Prostate gland (tissue), 2 donors: ENCODE measurements around the gene FMNL2. TPM values are rescaled to one million over a fixed set of nuclear protein-coding genes. Genes with fewer than 3 reads are reported as not detected.

Experiments used
- DNase-seq: peaks from one replicate; pipeline ENCODE4 v3.0.0-alpha.2; 2019; ENCODE audit warnings: low spot score
- H3K27ac ChIP-seq, 2 donors: fragments of 200-600 bp; sonication (generic); 2 replicates each; pipeline ENCODE4 v1.5.1; 2017 to 2019
- H3K27me3 ChIP-seq: fragments of 200-600 bp; sonication (generic); replicated peaks from 2 replicates; pipeline ENCODE4 v1.5.1; 2019; ENCODE audit not compliant: insufficient read depth
- H3K36me3 ChIP-seq, 2 donors: fragments of 200-600 bp; sonication (generic); 1 replicate in 1 of 2; 2 replicates in 1 of 2; pipeline versions ENCODE4 v1.5.1 to v1.8.1; 2017 to 2019
- H3K4me1 ChIP-seq: fragments of 200-600 bp; sonication (generic); replicated peaks from 2 replicates; pipeline ENCODE4 v1.5.1; 2019
- H3K4me3 ChIP-seq, 2 donors: fragments of 200-600 bp; sonication (generic); 2 replicates each; pipeline ENCODE4 v1.5.1; 2017 to 2019
- H3K9me3 ChIP-seq: fragments of 200-600 bp; sonication (generic); 2 replicates; pipeline ENCODE4 v1.5.1; 2017
- CTCF ChIP-seq, 4 experiments: fragments of 200-600 bp in 2 of 4; fragments of 450-650 bp in 2 of 4; sonication (generic) in 2 of 4; IDR thresholded peaks; 1 replicate in 3 of 4; 2 replicates in 1 of 4; pipeline ENCODE4 v1.5.1; 2016 to 2019; ENCODE audit warnings: antibody characterized with exemption in 4 of 4, mild to moderate bottlenecking in 2 of 4, moderate library complexity in 2 of 4
- POLR2A ChIP-seq: fragments of 450-650 bp; IDR thresholded peaks from one replicate; pipeline ENCODE4 v1.6.1; 2016; ENCODE audit warnings: antibody characterized with exemption, mild to moderate bottlenecking
- POLR2AphosphoS5 ChIP-seq: sonication (generic); formaldehyde crosslinking; IDR thresholded peaks from one replicate; pipeline ENCODE4 v1.6.1; 2017; ENCODE audit warnings: antibody characterized with exemption
- WGBS: methylation state at CpG from one replicate; pipeline ENCODE4 v1.1.5; 2018; 5-methylcytosine and 5-hydroxymethylcytosine counted together
- intact Hi-C: fragments of 100-400 bp; cut with DNase I; formaldehyde crosslinking; loops from one replicate; pipeline ENCODE4 v1.14.2; 2022
- total RNA-seq, 2 donors: library from RNA; depleted of rRNA; stranded (reverse); fragments of >200 nt; gene quantifications; one replicate each; pipeline ENCODE4 v1.1.0, GENCODE V29; 2016

FMNL2 gene
- total RNA-seq, 2 donors from 2014 or later = 9.8 to 19.4 TPM

GRCh38 chr2:152649997-152650396, 315.0 kb downstream of the FMNL2 start:
- WGBS = 46% methylated on average over 1 of the region's 1 CpG
- TF ChIP-seq POLR2A = no peak
- no peak for TF ChIP-seq POLR2AphosphoS5
- TF ChIP-seq CTCF (IDR thresholded peaks at IDR 0.05) = no peak
- intact Hi-C loops = loop anchor here (5.0 kb wide), 1 partner anchor 67 kb away; the partner anchor contains the start of genes ARL6IP6 and PRPF40A

GRCh38 chr2:152650768-152651371, 315.9 kb downstream of the FMNL2 start:
- peaks cover 16% of the 10 kb centered on the region for H3K4me1 ChIP-seq
- H3K36me3 ChIP-seq = no peaks in the 10 kb centered on the region
- intact Hi-C loops = no loop called here
- DNase-seq = no peak
- TF ChIP-seq POLR2AphosphoS5 (no peak), POLR2A (no peak), CTCF (IDR thresholded peaks at IDR 0.05) (no peak)
- H3K4me3 ChIP-seq = no peak overlapping the region
- no peaks in the 10 kb centered on the region for H3K27me3 ChIP-seq
- 83% methylated on average over 6 of the region's 6 CpGs for WGBS
- no peak overlapping the region for H3K27ac ChIP-seq
- H3K9me3 ChIP-seq = no peaks in the 10 kb centered on the region

More at GRCh38 chr2:152649997-152650396, 315.0 kb downstream of the FMNL2 start:
- H3K36me3 ChIP-seq = no peaks in the 10 kb centered on the region
- H3K4me1 ChIP-seq = peaks cover 16% of the 10 kb centered on the region
- no peaks in the 10 kb centered on the region for H3K27me3 ChIP-seq
- H3K4me3 ChIP-seq = no peak overlapping the region
- no peak for DNase-seq
- H3K27ac ChIP-seq = no peak overlapping the region
- no peaks in the 10 kb centered on the region for H3K9me3 ChIP-seq

GRCh38 chr2:152651834-152652233, 316.9 kb downstream of the FMNL2 start:
- 71% methylated on average over 2 of the region's 2 CpGs for WGBS
- Histone ChIP-seq H3K4me1 (peaks cover 9% of the 10 kb centered on the region), H3K36me3 (no peaks in the 10 kb centered on the region), H3K4me3 (no peak overlapping the region), H3K9me3 (no peaks in the 10 kb centered on the region), H3K27ac (no peak overlapping the region), H3K27me3 (no peaks in the 10 kb centered on the region)
- no peak for DNase-seq
- intact Hi-C loops = no loop called here
- TF ChIP-seq CTCF (IDR thresholded peaks at IDR 0.05) (no peak), POLR2AphosphoS5 (no peak), POLR2A (no peak)

DNA sequence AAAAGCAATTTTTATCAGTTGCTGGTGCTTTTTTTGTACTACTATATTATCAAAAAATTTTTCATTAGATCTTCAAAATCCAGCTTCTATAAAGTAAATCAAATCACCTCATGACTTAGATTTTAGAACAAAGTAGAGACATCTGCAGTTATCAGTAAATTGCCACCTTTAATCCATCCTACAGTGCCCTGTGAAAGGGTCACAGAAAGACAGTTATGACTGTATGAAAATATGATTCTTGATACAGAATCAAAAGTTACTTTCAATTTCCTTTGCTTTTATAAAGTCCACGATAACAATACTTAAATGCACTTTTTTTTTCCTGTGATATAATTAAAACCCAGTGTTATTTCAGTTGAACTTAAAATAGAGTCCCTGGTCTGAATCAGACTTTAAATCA, 320.9 kb downstream of the FMNL2 start:
- no peak overlapping the region for H3K4me3 ChIP-seq
- TF ChIP-seq POLR2AphosphoS5 (no peak), CTCF (IDR thresholded peaks at IDR 0.05) (no peak)
- H3K36me3 ChIP-seq = peaks cover 3 to 7% of the 10 kb centered on the region in 2 donors
- DNase-seq = no peak
- intact Hi-C loops = no loop called here
- no peaks in the 10 kb centered on the region for H3K27me3 ChIP-seq
- H3K4me1 ChIP-seq = no peaks in the 10 kb centered on the region
- no peaks in the 10 kb centered on the region for H3K9me3 ChIP-seq
- H3K27ac ChIP-seq = no peak overlapping the region
- WGBS = 82% methylated on average over 1 of the region's 1 CpG

DNA sequence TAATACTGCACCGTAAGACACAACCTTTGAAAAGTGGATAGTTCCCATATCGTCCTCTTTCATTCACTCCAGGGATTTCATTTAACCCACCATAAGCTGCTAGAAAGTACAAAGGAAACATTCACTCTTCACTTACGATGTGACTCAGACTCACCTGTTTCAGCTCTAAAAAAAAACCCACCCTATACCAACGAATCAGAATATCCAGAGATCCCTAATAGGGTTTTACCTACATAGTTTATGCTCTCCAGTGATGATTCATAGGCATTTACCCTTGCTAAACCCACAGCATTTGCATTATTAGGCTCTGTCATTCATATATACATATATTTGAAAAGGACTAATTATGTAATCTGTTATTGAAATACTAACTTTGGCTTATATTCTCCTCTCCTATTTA, 322.1 kb downstream of the FMNL2 start:
- no peak for DNase-seq
- Histone ChIP-seq H3K4me1 (no peaks in the 10 kb centered on the region), H3K36me3 (peaks cover 7% of the 10 kb centered on the region in 2 donors), H3K27me3 (no peaks in the 10 kb centered on the region), H3K9me3 (no peaks in the 10 kb centered on the region), H3K4me3 (no peak overlapping the region), H3K27ac (no peak overlapping the region)
- WGBS = 74% methylated on average over 4 of the region's 4 CpGs
- TF ChIP-seq POLR2AphosphoS5 (no peak), CTCF (IDR thresholded peaks at IDR 0.05) (no peak), POLR2A (no peak)
- intact Hi-C loops = no loop called here
